Activated CD8-positive, alpha-beta T cell treated with anti-CD3 and anti-CD28 coated beads for 36 hours (primary cell): Measurements from ENCODE around the gene TRA2A. TPM values are rescaled to one million over a fixed set of nuclear protein-coding genes. Genes with fewer than 3 reads are reported as not detected.
A peak's percentile ranks its signal among the peaks of the same experiment; 100 is the strongest.

Experiments
- ATAC-seq: fragments of 200-7000 bp; cut with Tn5 transposase; one replicate; pipeline ENCODE4 v1.10.0; 2021; ENCODE audit warnings: mild to moderate bottlenecking, moderate library complexity
- CTCF ChIA-PET: fragments of 350-600 bp; sonication (Branson Sonifier 250); formaldehyde crosslinking; loops from one replicate; lab custom pipeline; 2021; ENCODE audit warnings: antibody characterized with exemption; lab: Charles Lee
- POLR2A ChIA-PET: fragments of 350-600 bp; sonication (Branson Sonifier 250); formaldehyde crosslinking; loops from one replicate; lab custom pipeline; 2021; ENCODE audit warnings: antibody characterized with exemption; lab: Charles Lee
- DNase-seq: peaks from one replicate; pipeline ENCODE4 v3.0.0-alpha.2; 2020
- H3K27ac Mint-ChIP-seq: one replicate; pipeline ENCODE4 v1.8.0; 2021; ENCODE audit warnings: mild to moderate bottlenecking, mixed read lengths
- H3K27me3 Mint-ChIP-seq: one replicate; pipeline ENCODE4 v1.8.0; 2021; ENCODE audit warnings: mixed read lengths
- H3K36me3 Mint-ChIP-seq: one replicate; pipeline ENCODE4 v1.8.0; 2021; ENCODE audit warnings: low read depth, mixed read lengths
- H3K4me1 Mint-ChIP-seq: one replicate; pipeline ENCODE4 v1.8.0; 2021; ENCODE audit warnings: low read depth, mixed read lengths
- H3K4me3 Mint-ChIP-seq: one replicate; pipeline ENCODE4 v1.8.0; 2021; ENCODE audit warnings: mild to moderate bottlenecking, moderate library complexity, mixed read lengths
- H3K9me3 Mint-ChIP-seq: one replicate; pipeline ENCODE4 v1.8.0; 2021; ENCODE audit warnings: mixed read lengths
- CTCF ChIP-seq: fragments of 200-600 bp; IDR thresholded peaks from one replicate; pipeline ENCODE4 v1.8.0; 2022; ENCODE audit warnings: antibody characterized with exemption, mild to moderate bottlenecking
- intact Hi-C: fragments of 100-400 bp; cut with micrococcal nuclease; formaldehyde crosslinking; loops from one replicate; pipeline ENCODE4 v1.10.0; 2022
- total RNA-seq, 2 experiments: library from RNA; stranded (reverse); gene quantifications; one replicate each; pipeline ENCODE4 v1.2.3, GENCODE V29; 2021

The TRA2A gene
- total RNA-seq, 2 experiments from 2014 or later, result 86.3 to 86.5 TPM

- ChIA-PET CTCF (interaction anchor here (1.0 to 4.5 kb wide), 8 partner anchors 14 to 206 kb away, joined by 3 to 18 read pairs (median 4); no protein-coding TSS in a partner anchor), POLR2A (interaction anchor here (1.0 to 1.2 kb wide), 2 partner anchors 23 to 64 kb away, joined by 3 read pairs; no protein-coding TSS in a partner anchor)
- Mint-ChIP-seq H3K4me3 (no peak overlapping the region), H3K27ac (no peak overlapping the region), H3K9me3 (no peaks in the 10 kb centered on the region), H3K27me3 (peaks cover 65% of the 10 kb centered on the region), H3K36me3 (no peaks in the 10 kb centered on the region), H3K4me1 (peaks cover 32% of the 10 kb centered on the region)
- TF ChIP-seq CTCF, result no peak
- intact Hi-C loops, result no loop called here
- ATAC-seq (no peak), DNase-seq (no peak)
Measured at GRCh38 chr7:23467291-23467805, 64.4 kb downstream of the TRA2A start.

GRCh38 chr7:23462846-23463245 lies 68.9 kb downstream of the TRA2A start:
- peak; percentile 51 for ATAC-seq
- peaks cover 11% of the 10 kb centered on the region for H3K4me1 Mint-ChIP-seq
- no peak for TF ChIP-seq CTCF
- DNase-seq, result peak; percentile 31
- ChIA-PET POLR2A (interaction anchor here (0.9 kb wide), 1 partner anchor 71 kb away, joined by 3 read pairs; no protein-coding TSS in a partner anchor), CTCF (interaction anchor here (0.6 to 4.1 kb wide), 16 partner anchors 9 to 194 kb away, joined by 3 to 47 read pairs (median 4); no protein-coding TSS in a partner anchor)
- H3K9me3 Mint-ChIP-seq, result no peaks in the 10 kb centered on the region
- no peak overlapping the region for H3K4me3 Mint-ChIP-seq
- peaks cover 56% of the 10 kb centered on the region for H3K27me3 Mint-ChIP-seq
- H3K27ac Mint-ChIP-seq, result no peak overlapping the region
- intact Hi-C loops, result no loop called here
- H3K36me3 Mint-ChIP-seq, result no peaks in the 10 kb centered on the region

- POLR2A ChIA-PET, result interaction anchor here (1.1 kb wide), 1 partner anchor 9 kb away, joined by 3 read pairs; no protein-coding TSS in a partner anchor
- no peak for DNase-seq
- H3K27me3 Mint-ChIP-seq, result peaks cover 40% of the 10 kb centered on the region
- CTCF ChIA-PET, result interaction anchor here (0.8 to 1.7 kb wide), 4 partner anchors 9 to 185 kb away, joined by 3 to 5 read pairs (median 4); no protein-coding TSS in a partner anchor
- no peak overlapping the region for H3K4me3 Mint-ChIP-seq
- H3K36me3 Mint-ChIP-seq, result no peaks in the 10 kb centered on the region
- H3K9me3 Mint-ChIP-seq, result no peaks in the 10 kb centered on the region
- no peak for ATAC-seq
- intact Hi-C loops, result no loop called here
- H3K27ac Mint-ChIP-seq, result no peak overlapping the region
- no peak for TF ChIP-seq CTCF
- H3K4me1 Mint-ChIP-seq, result peaks cover 2% of the 10 kb centered on the region
Measured at GRCh38 chr7:23458044-23458443, 73.7 kb downstream of the TRA2A start.

- CTCF ChIA-PET, result interaction anchor here (0.6 to 1.9 kb wide), 3 partner anchors 108 to 195 kb away, joined by 3 to 9 read pairs (median 3); no protein-coding TSS in a partner anchor
- intact Hi-C loops, result no loop called here
- H3K27ac Mint-ChIP-seq, result no peak overlapping the region
Measured at GRCh38 chr7:23456093-23456492, 75.7 kb downstream of the TRA2A start.

More at GRCh38 chr7:23456093-23456492, 75.7 kb downstream of the TRA2A start:
- Mint-ChIP-seq H3K4me1 (no peaks in the 10 kb centered on the region), H3K4me3 (no peak overlapping the region), H3K9me3 (no peaks in the 10 kb centered on the region), H3K36me3 (no peaks in the 10 kb centered on the region), H3K27me3 (peaks cover 32% of the 10 kb centered on the region)
- no peak for DNase-seq
- POLR2A ChIA-PET, result no interaction called here
- TF ChIP-seq CTCF, result no peak
- ATAC-seq, result no peak
